Chondrocyte (in vitro differentiated cells): Measurements from ENCODE around the gene RMRP. TPM values are rescaled to one million over a fixed set of nuclear protein-coding genes. Genes with fewer than 3 reads are reported as not detected.
"Not testable (repeated sequence)": the region's sequence is repeated elsewhere in the genome, so short reads cannot be mapped to it uniquely, and the experiment has no call there.

Source experiments
- DNase-seq: peaks from one replicate; pipeline ENCODE4 v3.0.0; 2021; ENCODE audit warnings: mixed read lengths, low spot score
- H3K27ac Mint-ChIP-seq: one replicate; pipeline ENCODE4 v1.8.0; 2021; ENCODE audit warnings: mild to moderate bottlenecking, moderate library complexity, mixed read lengths; ENCODE audit not compliant: unreplicated experiment
- H3K27me3 Mint-ChIP-seq: 2 replicates; pipeline ENCODE4 v1.8.0; 2021; ENCODE audit warnings: low read depth, mixed read lengths
- H3K36me3 Mint-ChIP-seq: 2 replicates; pipeline ENCODE4 v1.8.0; 2021; ENCODE audit warnings: low read depth, mixed read lengths
- H3K4me1 Mint-ChIP-seq: 2 replicates; pipeline ENCODE4 v1.8.0; 2021; ENCODE audit warnings: low read depth, mild to moderate bottlenecking, mixed read lengths
- H3K4me3 Mint-ChIP-seq: one replicate; pipeline ENCODE4 v1.8.0; 2021; ENCODE audit warnings: mild to moderate bottlenecking, moderate library complexity, mixed read lengths; ENCODE audit not compliant: unreplicated experiment
- H3K9me3 Mint-ChIP-seq: 2 replicates; pipeline ENCODE4 v1.8.0; 2021; ENCODE audit warnings: low read depth, mixed read lengths
- CTCF ChIP-seq: fragments of 200-600 bp; sonication (generic); IDR thresholded peaks from 2 replicates; pipeline ENCODE4 v1.5.0; 2021; ENCODE audit warnings: antibody characterized with exemption, mild to moderate bottlenecking, moderate library complexity
- total RNA-seq: library from RNA; stranded (reverse); gene quantifications from 3 replicates; pipeline ENCODE4 v1.2.1, GENCODE V29; 2021

Gene RMRP
- total RNA-seq, 1 donor from 2014 or later = 12,386 TPM

GRCh38 chr9:35615981-35616680 lies 41.7 kb downstream of the RMRP start:
- Mint-ChIP-seq H3K4me3 (peak overlapping the region; percentile 69), H3K27me3 (peaks cover 26% of the 10 kb centered on the region), H3K36me3 (no peaks in the 10 kb centered on the region), H3K27ac (no peak overlapping the region), H3K9me3 (no peaks in the 10 kb centered on the region), H3K4me1 (peaks cover 11% of the 10 kb centered on the region)
- DNase-seq = peak; percentile 77
- no peak for TF ChIP-seq CTCF

GRCh38 chr9:35612843-35613242 lies 45.0 kb downstream of the RMRP start:
- TF ChIP-seq CTCF = no peak
- no peak overlapping the region for H3K27ac Mint-ChIP-seq
- H3K9me3 Mint-ChIP-seq = no peaks in the 10 kb centered on the region
- no peak for DNase-seq
- H3K4me1 Mint-ChIP-seq = peaks cover 11% of the 10 kb centered on the region
- no peak overlapping the region for H3K4me3 Mint-ChIP-seq
- H3K27me3 Mint-ChIP-seq = peaks cover 26% of the 10 kb centered on the region
- H3K36me3 Mint-ChIP-seq = peaks cover 8% of the 10 kb centered on the region

- H3K4me3 Mint-ChIP-seq, H3K9me3 Mint-ChIP-seq, H3K27ac Mint-ChIP-seq, H3K4me1 Mint-ChIP-seq: not testable (repeated sequence)
- DNase-seq = peak; percentile 55
- Mint-ChIP-seq H3K27me3 (peaks cover 20% of the 10 kb centered on the region), H3K36me3 (peaks cover 12% of the 10 kb centered on the region)
Observed at GRCh38 chr9:35612066-35612465, 45.8 kb downstream of the RMRP start.

- Mint-ChIP-seq H3K4me3 (no peak overlapping the region), H3K9me3 (no peaks in the 10 kb centered on the region), H3K4me1 (peaks cover 12% of the 10 kb centered on the region), H3K27ac (no peak overlapping the region), H3K36me3 (peaks cover 13% of the 10 kb centered on the region), H3K27me3 (peaks cover 17% of the 10 kb centered on the region)
- no peak for DNase-seq
- TF ChIP-seq CTCF = peak; percentile 81
Observed at GRCh38 chr9:35611230-35611797, 46.5 kb downstream of the RMRP start.

- Mint-ChIP-seq H3K27ac (peak overlapping the region; percentile 12), H3K4me1 (peaks cover 14% of the 10 kb centered on the region), H3K4me3 (no peak overlapping the region), H3K27me3 (peaks cover 3% of the 10 kb centered on the region), H3K36me3 (peaks cover 13% of the 10 kb centered on the region), H3K9me3 (no peaks in the 10 kb centered on the region)
- no peak for TF ChIP-seq CTCF
- DNase-seq = peak; percentile 67
Observed at GRCh38 chr9:35609820-35610163, 48.0 kb downstream of the RMRP start.
